Tibial nerve (tissue), 4 donors: ENCODE results near the gene PCSK5. TPM values are rescaled to one million over a fixed set of nuclear protein-coding genes. Genes with fewer than 3 reads are reported as not detected.

Source experiments
- DNase-seq, 2 donors: peaks; one replicate each; pipeline ENCODE4 v3.0.0-alpha.2; 2019; ENCODE audit warnings: low spot score in 2 of 2
- H3K27ac ChIP-seq, 4 donors: fragments of 200-600 bp; sonication (generic) in 3 of 4; one replicate each; pipeline ENCODE4 v1.5.1; 2017 to 2019; ENCODE audit warnings: mild to moderate bottlenecking in 1 of 4
- H3K27me3 ChIP-seq, 2 donors: fragments of 200-600 bp; sonication (generic) in 1 of 2; one replicate each; pipeline versions ENCODE4 v1.5.1 to v1.6.0; 2017 to 2019
- H3K36me3 ChIP-seq, 3 donors: fragments of 200-600 bp; sonication (generic); one replicate each; pipeline ENCODE4 v1.5.1; 2018 to 2019
- H3K4me1 ChIP-seq, 4 donors: fragments of 200-600 bp; sonication (generic) in 3 of 4; one replicate each; pipeline ENCODE4 v1.5.1; 2017 to 2019
- H3K4me3 ChIP-seq, 4 donors: fragments of 200-600 bp; sonication (generic) in 3 of 4; one replicate each; pipeline ENCODE4 v1.5.1; 2017 to 2019; ENCODE audit warnings: mild to moderate bottlenecking in 1 of 4, moderate library complexity in 1 of 4
- H3K9me3 ChIP-seq, 4 donors: fragments of 200-600 bp; sonication (generic) in 3 of 4; one replicate each; pipeline ENCODE4 v1.5.1; 2017 to 2019
- EP300 ChIP-seq, 2 donors: sonication (generic); formaldehyde crosslinking; IDR thresholded peaks; one replicate each; pipeline ENCODE4 v1.6.1; 2017; ENCODE audit warnings: antibody characterized with exemption in 2 of 2, mild to moderate bottlenecking in 1 of 2
- POLR2A ChIP-seq, 2 donors: fragments of 450-650 bp; IDR thresholded peaks; one replicate each; pipeline ENCODE4 v1.6.1; 2017; ENCODE audit warnings: antibody characterized with exemption in 2 of 2, mild to moderate bottlenecking in 2 of 2, moderate library complexity in 2 of 2
- WGBS, 2 donors: methylation state at CpG; one replicate each; pipeline ENCODE4 v1.1.5; 2018; 5-methylcytosine and 5-hydroxymethylcytosine counted together
- total RNA-seq, 4 donors: library from RNA; depleted of rRNA; stranded (reverse); fragments of >200 nt; gene quantifications; one replicate each; pipeline ENCODE4 v1.1.0, GENCODE V29; 2016
- TF ChIP-seq, protein P1 (sequence below), 5 experiments: fragments of 200-600 bp in 3 of 5; fragments of 450-650 bp in 2 of 5; sonication (generic) in 3 of 5; IDR thresholded peaks; one replicate each; pipeline ENCODE4 v1.5.1; 2016 to 2019; ENCODE audit warnings: antibody characterized with exemption in 5 of 5, mild to moderate bottlenecking in 3 of 5, moderate library complexity in 2 of 5

PCSK5 gene
- total RNA-seq, 4 donors from 2014 or later = 12.5 to 32.7 (median 23.0) TPM

DNA sequence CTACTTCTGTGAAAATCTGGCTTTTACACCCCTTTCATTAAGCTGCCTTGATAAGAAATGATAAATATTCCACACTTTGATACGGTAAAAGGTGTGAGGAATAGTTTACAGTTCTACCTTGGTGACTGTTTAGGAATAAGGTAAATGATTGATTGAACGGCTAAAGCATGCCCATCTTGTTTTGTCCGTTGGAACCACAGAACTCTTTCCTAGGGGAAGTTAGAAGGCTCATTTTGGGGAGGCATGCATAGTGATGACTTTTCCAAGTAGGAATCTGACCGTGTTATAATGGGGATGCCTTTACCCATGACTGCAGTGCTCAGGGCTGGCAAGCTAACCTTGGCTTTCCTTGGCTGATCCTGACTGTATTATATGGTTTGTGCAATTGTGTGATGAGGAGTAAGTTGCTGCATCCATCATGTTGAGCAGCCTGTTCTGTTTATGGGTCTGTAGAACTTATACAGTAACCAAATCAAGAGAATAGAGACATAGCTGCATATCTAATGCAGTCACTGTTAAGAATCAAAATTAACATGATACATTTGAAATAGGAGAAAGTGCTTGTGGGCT is 24.5 kb downstream of the PCSK5 start:
- H3K27me3 ChIP-seq = no peaks in the 10 kb centered on the region
- no peak overlapping the region for H3K4me3 ChIP-seq
- 58 to 84% methylated on average over 4 of the region's 4 CpGs for WGBS, 2 donors
- no peaks in the 10 kb centered on the region for H3K9me3 ChIP-seq
- TF ChIP-seq EP300 (IDR thresholded peaks at IDR 0.05) (no peak), POLR2A (IDR thresholded peaks at IDR 0.05) (no peak)
- TF ChIP-seq, protein P1, sequence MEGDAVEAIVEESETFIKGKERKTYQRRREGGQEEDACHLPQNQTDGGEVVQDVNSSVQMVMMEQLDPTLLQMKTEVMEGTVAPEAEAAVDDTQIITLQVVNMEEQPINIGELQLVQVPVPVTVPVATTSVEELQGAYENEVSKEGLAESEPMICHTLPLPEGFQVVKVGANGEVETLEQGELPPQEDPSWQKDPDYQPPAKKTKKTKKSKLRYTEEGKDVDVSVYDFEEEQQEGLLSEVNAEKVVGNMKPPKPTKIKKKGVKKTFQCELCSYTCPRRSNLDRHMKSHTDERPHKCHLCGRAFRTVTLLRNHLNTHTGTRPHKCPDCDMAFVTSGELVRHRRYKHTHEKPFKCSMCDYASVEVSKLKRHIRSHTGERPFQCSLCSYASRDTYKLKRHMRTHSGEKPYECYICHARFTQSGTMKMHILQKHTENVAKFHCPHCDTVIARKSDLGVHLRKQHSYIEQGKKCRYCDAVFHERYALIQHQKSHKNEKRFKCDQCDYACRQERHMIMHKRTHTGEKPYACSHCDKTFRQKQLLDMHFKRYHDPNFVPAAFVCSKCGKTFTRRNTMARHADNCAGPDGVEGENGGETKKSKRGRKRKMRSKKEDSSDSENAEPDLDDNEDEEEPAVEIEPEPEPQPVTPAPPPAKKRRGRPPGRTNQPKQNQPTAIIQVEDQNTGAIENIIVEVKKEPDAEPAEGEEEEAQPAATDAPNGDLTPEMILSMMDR (IDR thresholded peaks at IDR 0.05) = no peak
- H3K36me3 ChIP-seq = no peaks in the 10 kb centered on the region
- no peak for DNase-seq
- H3K4me1 ChIP-seq = peaks cover 0 to 15% (median 0%) of the 10 kb centered on the region in 4 donors
- H3K27ac ChIP-seq = no peak overlapping the region

DNA sequence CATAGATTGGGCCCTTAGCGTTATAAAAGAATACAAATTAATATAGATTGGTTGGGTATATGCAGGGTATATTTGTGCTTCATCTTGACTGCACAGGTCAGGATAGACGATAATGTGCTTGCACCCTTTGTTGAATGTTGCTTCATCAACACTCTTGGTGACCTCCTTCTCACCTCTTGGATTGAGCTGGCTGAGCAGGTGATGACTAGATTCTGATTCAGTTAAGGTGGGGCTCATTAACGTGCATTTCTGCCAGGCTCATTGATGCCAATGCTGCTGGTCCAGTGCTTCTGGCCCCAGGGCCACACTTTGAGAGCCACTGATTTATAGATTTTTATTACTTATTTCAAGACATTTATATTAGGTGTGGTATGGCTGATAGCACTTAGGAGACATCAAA is 27.7 kb downstream of the PCSK5 start:
- H3K4me3 ChIP-seq = no peak overlapping the region
- H3K36me3 ChIP-seq = no peaks in the 10 kb centered on the region
- no peaks in the 10 kb centered on the region for H3K9me3 ChIP-seq
- H3K27ac ChIP-seq = no peak overlapping the region
- TF ChIP-seq EP300 (IDR thresholded peaks at IDR 0.05) (no peak), POLR2A (IDR thresholded peaks at IDR 0.05) (no peak)
- TF ChIP-seq, protein P1 (IDR thresholded peaks at IDR 0.05) = no peak
- DNase-seq = no peak
- no peaks in the 10 kb centered on the region for H3K27me3 ChIP-seq
- 88 to 92% methylated on average over 3 of the region's 3 CpGs for WGBS, 2 donors
- H3K4me1 ChIP-seq = peaks cover 0 to 7% (median 0%) of the 10 kb centered on the region in 4 donors

- Histone ChIP-seq H3K27ac (no peak overlapping the region), H3K4me1 (peaks cover 0 to 5% (median 0%) of the 10 kb centered on the region in 4 donors), H3K36me3 (no peaks in the 10 kb centered on the region), H3K9me3 (no peaks in the 10 kb centered on the region), H3K4me3 (no peak overlapping the region), H3K27me3 (no peaks in the 10 kb centered on the region)
- TF ChIP-seq EP300 (IDR thresholded peaks at IDR 0.05) = no peak
- no peak for DNase-seq
- WGBS, 2 donors = 48 to 49% methylated on average over 3 of the region's 3 CpGs
Observed at GRCh38 chr9:75918909-75919308, 28.4 kb downstream of the PCSK5 start.

DNA sequence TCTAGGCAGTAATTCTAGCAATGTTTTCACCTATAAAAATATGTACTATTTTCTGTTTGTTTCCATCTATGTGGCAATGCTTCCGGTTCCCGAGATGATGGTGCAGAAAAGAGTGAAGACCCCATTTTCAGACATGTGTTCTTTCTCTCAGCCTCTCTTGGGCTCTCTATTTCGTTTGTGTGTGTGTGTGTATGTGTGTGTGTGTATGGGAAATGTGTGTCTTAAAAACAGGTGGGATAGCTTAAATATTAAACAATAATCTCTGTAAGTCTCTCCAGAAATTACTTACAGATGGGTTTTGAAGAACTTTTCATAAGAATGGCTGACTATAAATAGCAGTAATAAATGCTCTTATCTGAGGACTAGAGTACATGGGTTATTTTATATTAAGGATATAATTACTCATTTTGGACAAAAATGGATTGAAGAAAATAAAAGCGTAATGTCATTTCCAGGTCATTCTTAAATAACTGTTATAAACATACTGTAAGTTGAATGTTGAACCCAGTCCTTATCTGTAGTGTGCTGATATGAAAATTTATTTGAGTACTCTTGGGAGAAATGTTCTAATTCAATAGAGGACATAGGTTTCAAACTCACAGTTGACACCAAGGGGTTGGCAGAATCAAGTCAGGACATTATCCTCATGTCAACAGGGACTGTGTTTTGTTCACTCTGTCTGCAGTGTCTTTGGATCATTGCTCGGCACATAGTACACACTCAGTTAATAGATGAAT is 31.1 kb downstream of the PCSK5 start:
- Histone ChIP-seq H3K4me3 (no peak overlapping the region), H3K36me3 (no peaks in the 10 kb centered on the region), H3K9me3 (no peaks in the 10 kb centered on the region), H3K27ac (no peak overlapping the region), H3K4me1 (peaks cover 0 to 5% (median 0%) of the 10 kb centered on the region in 4 donors), H3K27me3 (no peaks in the 10 kb centered on the region)
- TF ChIP-seq, protein P1 (IDR thresholded peaks at IDR 0.05) = no peak
- TF ChIP-seq POLR2A (IDR thresholded peaks at IDR 0.05) = no peak
- TF ChIP-seq EP300 (IDR thresholded peaks at IDR 0.05) = no peak
- no peak for DNase-seq
- WGBS, 2 donors = 81 to 83% methylated on average over 5 of the region's 5 CpGs

GRCh38 chr9:75926385-75926784 is 35.9 kb downstream of the PCSK5 start:
- no peak overlapping the region for H3K27ac ChIP-seq
- no peaks in the 10 kb centered on the region for H3K36me3 ChIP-seq
- H3K4me1 ChIP-seq = peaks cover 0 to 27% (median 1%) of the 10 kb centered on the region in 4 donors
- DNase-seq = no peak
- no peak for TF ChIP-seq EP300 (IDR thresholded peaks at IDR 0.05)
- TF ChIP-seq, protein P1 (IDR thresholded peaks at IDR 0.05) = no peak
- no peak for TF ChIP-seq POLR2A (IDR thresholded peaks at IDR 0.05)
- H3K4me3 ChIP-seq = no peak overlapping the region
- no peaks in the 10 kb centered on the region for H3K9me3 ChIP-seq
- WGBS, 2 donors = 72 to 73% methylated on average over 2 of the region's 2 CpGs
- H3K27me3 ChIP-seq = no peaks in the 10 kb centered on the region
